Measurements from ENCODE around the gene PDIA5.

The PDIA5 gene

GRCh38 chr3:123154020-123154985 is 87.5 kb downstream of the PDIA5 start:
- Mint-ChIP-seq H3K36me3 (peaks cover 31% of the 10 kb centered on the region), H3K27ac (no peak overlapping the region), H3K27me3 (no peaks in the 10 kb centered on the region), H3K9me3 (peaks cover 23% of the 10 kb centered on the region), H3K4me3 (no peak overlapping the region), H3K4me1 (no peaks in the 10 kb centered on the region)
- no peak for DNase-seq
- CTCF ChIA-PET: no interaction called here

- CTCF ChIA-PET: no interaction called here
- peak overlapping the region; percentile 60 for H3K27ac Mint-ChIP-seq
- DNase-seq: no peak
- H3K36me3 Mint-ChIP-seq: peaks cover 18% of the 10 kb centered on the region
- peaks cover 20% of the 10 kb centered on the region for H3K9me3 Mint-ChIP-seq
- H3K27me3 Mint-ChIP-seq: no peaks in the 10 kb centered on the region
- no peaks in the 10 kb centered on the region for H3K4me1 Mint-ChIP-seq
- H3K4me3 Mint-ChIP-seq: no peak overlapping the region
These were observed 88.7 kb downstream of the PDIA5 start for GRCh38 chr3:123155471-123156011.

DNA sequence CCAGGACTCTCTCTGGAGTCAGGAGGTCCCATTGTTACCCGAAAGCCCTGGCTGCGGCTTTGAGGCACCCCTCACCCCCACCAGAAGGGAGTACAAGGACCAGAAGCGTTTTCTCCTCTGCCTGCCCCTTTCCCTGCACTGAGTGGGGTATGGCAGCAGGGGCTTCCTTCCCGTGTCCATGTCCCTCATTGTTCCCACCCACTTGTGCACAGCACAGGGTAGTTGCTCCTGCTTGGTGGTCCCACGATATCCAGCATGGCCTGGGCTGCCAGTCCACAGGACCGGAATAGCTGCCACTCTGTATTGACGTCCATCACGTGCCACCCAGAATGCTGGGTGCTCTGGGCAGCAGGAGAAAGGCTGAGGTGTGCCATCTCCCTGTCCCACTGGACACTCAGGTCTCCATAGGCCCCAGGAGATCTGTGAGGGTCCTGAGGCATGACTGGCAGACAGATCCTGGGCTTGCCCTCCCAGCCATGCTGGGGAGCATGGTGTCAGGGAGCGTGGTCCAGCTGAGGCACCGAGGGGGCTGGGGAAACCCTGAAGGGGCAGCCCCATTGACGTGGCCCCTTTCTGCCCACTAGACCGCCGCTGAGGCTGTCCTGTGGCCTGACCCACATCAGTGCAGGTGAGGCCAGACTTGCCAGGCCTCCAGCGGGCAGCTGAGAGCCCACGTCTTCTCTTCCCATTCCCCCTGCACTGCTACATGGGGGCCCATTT is 89.6 kb downstream of the PDIA5 start:
- CTCF ChIA-PET: no interaction called here
- no peak for DNase-seq
- no peak overlapping the region for H3K4me3 Mint-ChIP-seq

GRCh38 chr3:123157209-123157597 is 90.4 kb downstream of the PDIA5 start:
- H3K27ac Mint-ChIP-seq: no peak overlapping the region
- H3K9me3 Mint-ChIP-seq: peaks cover 3% of the 10 kb centered on the region
- H3K4me1 Mint-ChIP-seq: no peaks in the 10 kb centered on the region
- CTCF ChIA-PET: no interaction called here
- DNase-seq: no peak
- H3K36me3 Mint-ChIP-seq: peaks cover 7% of the 10 kb centered on the region
- no peak overlapping the region for H3K4me3 Mint-ChIP-seq
- H3K27me3 Mint-ChIP-seq: no peaks in the 10 kb centered on the region

More for the DNA sequence above, 89.6 kb downstream of the PDIA5 start:
- H3K27ac Mint-ChIP-seq: no peak overlapping the region
- H3K4me1 Mint-ChIP-seq: no peaks in the 10 kb centered on the region
- peaks cover 11% of the 10 kb centered on the region for H3K36me3 Mint-ChIP-seq
- H3K9me3 Mint-ChIP-seq: peaks cover 11% of the 10 kb centered on the region
- H3K27me3 Mint-ChIP-seq: no peaks in the 10 kb centered on the region

- H3K27ac Mint-ChIP-seq: no peak overlapping the region
- H3K27me3 Mint-ChIP-seq: no peaks in the 10 kb centered on the region
- no peak overlapping the region for H3K4me3 Mint-ChIP-seq
- no peak for DNase-seq
- H3K4me1 Mint-ChIP-seq: no peaks in the 10 kb centered on the region
- CTCF ChIA-PET: no interaction called here
- H3K9me3 Mint-ChIP-seq: no peaks in the 10 kb centered on the region
- H3K36me3 Mint-ChIP-seq: peaks cover 3% of the 10 kb centered on the region
These were observed 90.9 kb downstream of the PDIA5 start for GRCh38 chr3:123157598-123158287.

- peaks cover 2% of the 10 kb centered on the region for H3K36me3 Mint-ChIP-seq
- no peak for DNase-seq
- no peaks in the 10 kb centered on the region for H3K4me1 Mint-ChIP-seq
- H3K27me3 Mint-ChIP-seq: no peaks in the 10 kb centered on the region
- no peaks in the 10 kb centered on the region for H3K9me3 Mint-ChIP-seq
- CTCF ChIA-PET: no interaction called here
- H3K27ac Mint-ChIP-seq: no peak overlapping the region
- H3K4me3 Mint-ChIP-seq: no peak overlapping the region
These were observed 91.5 kb downstream of the PDIA5 start for GRCh38 chr3:123158330-123158729.

DNA sequence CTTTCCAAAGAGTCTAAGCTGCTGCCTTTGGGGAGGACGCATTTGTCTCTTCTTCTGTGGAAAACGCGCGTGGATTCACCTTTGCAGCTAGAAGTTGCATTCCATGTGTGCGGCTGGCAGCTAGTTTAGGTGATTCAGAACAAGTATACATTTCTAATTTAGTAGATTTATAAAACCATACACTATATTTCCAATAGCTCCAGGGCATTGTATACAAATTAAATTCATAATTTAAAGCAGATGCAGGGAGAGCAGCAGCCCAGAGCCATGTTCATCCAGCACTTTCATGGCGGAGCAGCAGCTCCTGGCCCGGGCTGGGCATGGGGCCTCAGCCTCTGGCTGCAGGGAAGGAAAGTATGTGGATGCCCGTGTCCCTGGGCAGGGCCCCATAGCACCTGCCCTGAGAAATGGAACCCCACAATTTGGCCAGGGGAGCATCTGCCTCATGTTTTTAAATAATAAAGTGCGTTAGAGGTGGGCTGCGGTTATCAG is 92.1 kb downstream of the PDIA5 start:
- no peaks in the 10 kb centered on the region for H3K9me3 Mint-ChIP-seq
- no peaks in the 10 kb centered on the region for H3K27me3 Mint-ChIP-seq
- H3K36me3 Mint-ChIP-seq: peaks cover 3% of the 10 kb centered on the region
- H3K4me3 Mint-ChIP-seq: no peak overlapping the region
- H3K4me1 Mint-ChIP-seq: no peaks in the 10 kb centered on the region
- CTCF ChIA-PET: interaction anchor here (1.7 kb wide), 1 partner anchor 8 kb away, joined by 3 read pairs; no protein-coding TSS in a partner anchor
- H3K27ac Mint-ChIP-seq: no peak overlapping the region
- no peak for DNase-seq

GRCh38 chr3:123159926-123160635 is 93.3 kb downstream of the PDIA5 start:
- no peak overlapping the region for H3K4me3 Mint-ChIP-seq
- H3K4me1 Mint-ChIP-seq: no peaks in the 10 kb centered on the region

DNA sequence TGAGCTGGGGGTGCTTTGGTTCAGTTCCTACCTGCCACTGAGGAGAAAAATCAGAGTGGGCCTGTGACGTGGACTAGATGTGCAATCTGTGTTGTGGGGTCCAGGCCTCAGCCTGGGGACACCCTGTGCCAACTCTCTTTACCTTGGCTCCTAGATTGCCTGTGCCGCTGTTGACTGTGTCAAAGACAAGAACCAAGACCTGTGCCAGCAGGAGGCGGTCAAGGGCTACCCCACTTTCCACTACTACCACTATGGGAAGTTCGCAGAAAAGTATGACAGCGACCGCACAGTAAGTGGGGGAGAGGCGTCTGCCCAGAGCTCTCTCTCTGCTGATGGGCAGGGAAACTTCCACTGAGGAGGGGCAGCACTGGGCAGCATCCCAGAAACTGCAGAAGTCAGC is 94.3 kb downstream of the PDIA5 start:
- Mint-ChIP-seq H3K27me3 (no peaks in the 10 kb centered on the region), H3K4me3 (no peak overlapping the region), H3K4me1 (no peaks in the 10 kb centered on the region), H3K9me3 (peaks cover 3% of the 10 kb centered on the region), H3K27ac (no peak overlapping the region), H3K36me3 (peaks cover 17% of the 10 kb centered on the region)
- CTCF ChIA-PET: no interaction called here
- no peak for DNase-seq

More at GRCh38 chr3:123159926-123160635, 93.3 kb downstream of the PDIA5 start:
- H3K27me3 Mint-ChIP-seq: no peaks in the 10 kb centered on the region
- CTCF ChIA-PET: interaction anchor here (0.6 to 1.7 kb wide), 3 partner anchors 9 to 846 kb away, joined by 3 read pairs; no protein-coding TSS in a partner anchor
- no peak overlapping the region for H3K27ac Mint-ChIP-seq
- peaks cover 13% of the 10 kb centered on the region for H3K36me3 Mint-ChIP-seq
- H3K9me3 Mint-ChIP-seq: peaks cover 3% of the 10 kb centered on the region
- no peak for DNase-seq

DNA sequence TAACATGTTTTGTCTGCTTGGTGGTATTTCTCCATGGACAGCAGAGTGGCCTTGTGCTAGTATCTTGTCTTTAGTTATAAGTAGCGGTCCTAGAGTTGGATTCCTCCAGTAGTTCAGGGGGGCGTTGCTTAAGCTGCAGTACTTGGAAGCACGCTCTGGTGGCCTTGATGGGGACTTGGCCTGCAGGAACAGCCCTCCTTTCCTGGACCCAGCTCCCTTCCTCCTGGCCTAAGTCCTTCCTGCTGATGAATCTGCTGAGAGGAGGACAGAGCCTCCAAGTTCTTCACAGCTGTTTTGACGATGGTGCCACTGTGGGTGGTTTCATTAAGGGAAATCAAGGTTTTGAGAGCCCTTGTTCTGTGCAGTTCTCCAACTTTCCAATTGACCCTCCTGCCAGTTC is 96.3 kb downstream of the PDIA5 start:
- Mint-ChIP-seq H3K27ac (no peak overlapping the region), H3K36me3 (peaks cover 20% of the 10 kb centered on the region), H3K9me3 (peaks cover 3% of the 10 kb centered on the region), H3K4me3 (no peak overlapping the region), H3K4me1 (no peaks in the 10 kb centered on the region), H3K27me3 (no peaks in the 10 kb centered on the region)
- CTCF ChIA-PET: no interaction called here
- no peak for DNase-seq

GRCh38 chr3:123165163-123165562 is 98.3 kb downstream of the PDIA5 start:
- no peak overlapping the region for H3K4me3 Mint-ChIP-seq
- CTCF ChIA-PET: no interaction called here
- peaks cover 20% of the 10 kb centered on the region for H3K36me3 Mint-ChIP-seq
- peaks cover 3% of the 10 kb centered on the region for H3K9me3 Mint-ChIP-seq
- H3K27ac Mint-ChIP-seq: no peak overlapping the region
- no peaks in the 10 kb centered on the region for H3K27me3 Mint-ChIP-seq
- H3K4me1 Mint-ChIP-seq: no peaks in the 10 kb centered on the region
- no peak for DNase-seq

- Mint-ChIP-seq H3K4me1 (no peaks in the 10 kb centered on the region), H3K9me3 (peaks cover 3% of the 10 kb centered on the region), H3K36me3 (peaks cover 20% of the 10 kb centered on the region), H3K27me3 (no peaks in the 10 kb centered on the region), H3K27ac (no peak overlapping the region), H3K4me3 (no peak overlapping the region)
- CTCF ChIA-PET: no interaction called here
- DNase-seq: no peak
These were observed 100.9 kb downstream of the PDIA5 start for GRCh38 chr3:123167686-123168085.

- no peak for DNase-seq
- CTCF ChIA-PET: no interaction called here
- H3K36me3 Mint-ChIP-seq: peaks cover 19% of the 10 kb centered on the region
- peaks cover 3% of the 10 kb centered on the region for H3K9me3 Mint-ChIP-seq
- no peaks in the 10 kb centered on the region for H3K27me3 Mint-ChIP-seq
- H3K4me1 Mint-ChIP-seq: no peaks in the 10 kb centered on the region
- H3K27ac Mint-ChIP-seq: no peak overlapping the region
- H3K4me3 Mint-ChIP-seq: no peak overlapping the region
These were observed 101.3 kb downstream of the PDIA5 start for GRCh38 chr3:123168122-123168521.
